ENCODE results near the gene AGBL5. TPM values are rescaled to one million over a fixed set of nuclear protein-coding genes. Genes with fewer than 3 reads are reported as not detected.

AGBL5 gene
- total and polyA plus RNA-seq, 4 donors, result 11.5 to 16.7 (median 14.6) TPM

- Histone ChIP-seq H3K36me3 (ENCODE audit: control insufficient read depth in 1 of 2, insufficient read depth in 2 of 2, low read length in 1 of 2) (peaks cover 0 to 2% of the 10 kb centered on the region in 2 donors), H3K27ac (ENCODE audit: low read depth in 1 of 2, low read length in 2 of 2) (no peak overlapping the region), H3K4me3 (ENCODE audit: low read length in 2 of 2) (no peak overlapping the region), H3K27me3 (ENCODE audit: control insufficient read depth in 1 of 2, insufficient read depth in 2 of 2, low read length in 1 of 2) (no peaks in the 10 kb centered on the region), H3K9me3 (ENCODE audit: control insufficient read depth, low read length) (no peaks in the 10 kb centered on the region), H3K4me1 (ENCODE audit: control insufficient read depth in 1 of 2, insufficient read depth in 2 of 2, low read length in 2 of 2) (no peaks in the 10 kb centered on the region)
- 80 to 85% methylated on average over 38 of the region's 38 CpGs for WGBS, 2 donors
- DNase-seq, result no peak
- ATAC-seq (ENCODE audit: low FRiP score), result no peak
- intact Hi-C loops (cut with DNase I), result loop anchor here (5.0 kb wide), 1 partner anchor 50 kb away; the partner anchor contains the start of gene TMEM214 (in 2 of the 2)
Measured at GRCh38 chr2:27081984-27082772, 30.7 kb downstream of the AGBL5 start.

GRCh38 chr2:27082773-27083409 is 31.4 kb downstream of the AGBL5 start:
- intact Hi-C loops (cut with DNase I), result loop anchor here (5.0 kb wide), 1 partner anchor 51 kb away; the partner anchor contains the start of gene TMEM214 (in 2 of the 2)
- no peak for ATAC-seq (ENCODE audit: low FRiP score)
- Histone ChIP-seq H3K27ac (ENCODE audit: low read depth in 1 of 2, low read length in 2 of 2) (no peak overlapping the region), H3K9me3 (ENCODE audit: control insufficient read depth, low read length) (no peaks in the 10 kb centered on the region), H3K36me3 (ENCODE audit: control insufficient read depth in 1 of 2, insufficient read depth in 2 of 2, low read length in 1 of 2) (peaks cover 0 to 2% of the 10 kb centered on the region in 2 donors), H3K27me3 (ENCODE audit: control insufficient read depth in 1 of 2, insufficient read depth in 2 of 2, low read length in 1 of 2) (no peaks in the 10 kb centered on the region), H3K4me3 (ENCODE audit: low read length in 2 of 2) (no peak overlapping the region), H3K4me1 (ENCODE audit: control insufficient read depth in 1 of 2, insufficient read depth in 2 of 2, low read length in 2 of 2) (no peaks in the 10 kb centered on the region)
- no peak for DNase-seq
- 81 to 83% methylated on average over 26 to 27 of the region's 27 CpGs for WGBS, 2 donors

DNA sequence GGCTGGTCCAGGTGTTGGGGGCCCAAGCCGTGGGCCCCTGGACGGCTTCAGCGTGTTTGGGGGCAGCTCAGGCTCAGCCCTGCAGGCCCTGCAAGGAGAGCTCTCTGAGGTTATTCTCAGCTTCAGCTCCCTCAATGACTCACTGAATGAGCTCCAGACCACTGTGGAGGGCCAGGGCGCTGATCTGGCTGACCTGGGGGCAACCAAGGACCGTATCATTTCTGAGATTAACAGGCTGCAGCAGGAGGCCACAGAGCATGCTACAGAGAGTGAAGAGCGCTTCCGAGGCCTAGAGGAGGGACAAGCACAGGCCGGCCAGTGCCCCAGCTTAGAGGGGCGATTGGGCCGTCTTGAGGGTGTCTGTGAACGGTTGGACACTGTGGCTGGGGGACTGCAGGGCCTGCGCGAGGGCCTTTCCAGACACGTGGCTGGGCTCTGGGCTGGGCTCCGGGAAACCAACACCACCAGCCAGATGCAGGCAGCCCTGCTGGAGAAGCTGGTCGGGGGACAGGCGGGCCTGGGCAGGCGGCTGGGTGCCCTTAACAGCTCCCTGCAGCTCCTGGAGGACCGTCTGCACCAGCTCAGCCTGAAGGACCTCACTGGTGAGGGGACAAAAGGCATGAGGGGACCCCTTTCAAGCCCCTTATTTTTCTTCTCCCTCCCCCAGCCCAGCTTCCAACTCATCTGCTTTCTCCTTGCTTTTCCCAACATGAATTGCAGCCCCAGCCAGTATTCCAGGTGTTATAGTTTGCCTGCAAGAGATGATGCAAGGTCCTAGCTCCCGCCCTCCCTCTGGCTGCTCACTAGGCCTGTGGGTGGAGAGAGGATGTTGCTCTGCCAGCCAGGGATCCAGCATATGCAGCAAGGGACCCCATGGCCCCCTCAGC is 32.2 kb downstream of the AGBL5 start:
- WGBS, 2 donors, result 72 to 79% methylated on average over 19 to 20 of the region's 20 CpGs

DNA sequence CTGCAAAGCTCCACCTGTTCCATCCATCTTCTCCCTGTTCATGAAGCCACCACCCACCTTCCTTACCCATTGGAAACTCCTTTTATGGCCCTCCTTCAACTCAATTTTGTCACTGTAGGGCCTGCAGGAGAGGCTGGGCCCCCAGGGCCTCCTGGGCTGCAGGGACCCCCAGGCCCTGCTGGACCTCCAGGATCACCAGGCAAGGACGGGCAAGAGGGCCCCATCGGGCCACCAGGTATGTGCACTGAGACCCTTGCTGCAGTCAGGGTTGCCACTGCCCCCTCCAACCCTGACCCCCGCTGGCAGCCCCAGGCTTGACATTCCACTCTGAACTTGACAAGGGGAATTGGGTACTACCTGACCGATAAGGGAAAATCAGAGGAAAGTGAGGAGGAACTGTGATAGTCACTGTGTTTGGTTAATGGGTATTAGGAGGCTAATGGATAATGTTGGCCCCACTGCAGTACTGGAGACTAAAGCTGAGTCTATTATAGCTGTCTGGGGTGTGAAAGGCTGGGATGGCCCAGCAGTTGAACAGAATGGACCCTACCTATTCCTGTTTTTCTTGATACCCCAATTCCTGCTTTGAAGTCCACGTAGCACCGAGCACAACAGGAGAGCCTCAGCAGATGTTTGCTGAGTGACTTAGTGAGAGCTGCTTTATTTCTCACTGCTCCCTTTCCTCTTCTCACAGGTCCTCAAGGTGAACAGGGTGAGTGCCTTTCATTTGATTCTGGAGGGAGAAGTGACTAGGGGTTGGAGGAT is 33.0 kb downstream of the AGBL5 start:
- intact Hi-C loops (cut with DNase I), result loop anchor here (5.0 kb wide), 4 partner anchors 32 to 122 kb away; partner anchors contain the start of genes TMEM214 (in 2 of the 2), AGBL5 (in 1 of the 2) and PREB (in 1 of the 2)
- Histone ChIP-seq H3K27me3 (ENCODE audit: control insufficient read depth in 1 of 2, insufficient read depth in 2 of 2, low read length in 1 of 2) (no peaks in the 10 kb centered on the region), H3K4me1 (ENCODE audit: control insufficient read depth in 1 of 2, insufficient read depth in 2 of 2, low read length in 2 of 2) (no peaks in the 10 kb centered on the region), H3K9me3 (ENCODE audit: control insufficient read depth, low read length) (no peaks in the 10 kb centered on the region), H3K27ac (ENCODE audit: low read depth in 1 of 2, low read length in 2 of 2) (no peak overlapping the region), H3K36me3 (ENCODE audit: control insufficient read depth in 1 of 2, insufficient read depth in 2 of 2, low read length in 1 of 2) (peaks cover 0 to 2% of the 10 kb centered on the region in 2 donors), H3K4me3 (ENCODE audit: low read length in 2 of 2) (no peak overlapping the region)
- DNase-seq (no peak), ATAC-seq (ENCODE audit: low FRiP score) (no peak)
- 82 to 85% methylated on average over 6 of the region's 6 CpGs for WGBS, 2 donors

More for the DNA sequence above, 32.2 kb downstream of the AGBL5 start:
- DNase-seq, result no peak
- Histone ChIP-seq H3K4me1 (ENCODE audit: control insufficient read depth in 1 of 2, insufficient read depth in 2 of 2, low read length in 2 of 2) (no peaks in the 10 kb centered on the region), H3K36me3 (ENCODE audit: control insufficient read depth in 1 of 2, insufficient read depth in 2 of 2, low read length in 1 of 2) (peaks cover 0 to 2% of the 10 kb centered on the region in 2 donors), H3K9me3 (ENCODE audit: control insufficient read depth, low read length) (no peaks in the 10 kb centered on the region), H3K27ac (ENCODE audit: low read depth in 1 of 2, low read length in 2 of 2) (no peak overlapping the region), H3K27me3 (ENCODE audit: control insufficient read depth in 1 of 2, insufficient read depth in 2 of 2, low read length in 1 of 2) (no peaks in the 10 kb centered on the region), H3K4me3 (ENCODE audit: low read length in 2 of 2) (no peak overlapping the region)
- intact Hi-C loops (cut with DNase I), result loop anchor here (5.0 kb wide), 1 partner anchor 51 kb away; the partner anchor contains the start of gene TMEM214 (in 2 of the 2)
- no peak for ATAC-seq (ENCODE audit: low FRiP score)

DNA sequence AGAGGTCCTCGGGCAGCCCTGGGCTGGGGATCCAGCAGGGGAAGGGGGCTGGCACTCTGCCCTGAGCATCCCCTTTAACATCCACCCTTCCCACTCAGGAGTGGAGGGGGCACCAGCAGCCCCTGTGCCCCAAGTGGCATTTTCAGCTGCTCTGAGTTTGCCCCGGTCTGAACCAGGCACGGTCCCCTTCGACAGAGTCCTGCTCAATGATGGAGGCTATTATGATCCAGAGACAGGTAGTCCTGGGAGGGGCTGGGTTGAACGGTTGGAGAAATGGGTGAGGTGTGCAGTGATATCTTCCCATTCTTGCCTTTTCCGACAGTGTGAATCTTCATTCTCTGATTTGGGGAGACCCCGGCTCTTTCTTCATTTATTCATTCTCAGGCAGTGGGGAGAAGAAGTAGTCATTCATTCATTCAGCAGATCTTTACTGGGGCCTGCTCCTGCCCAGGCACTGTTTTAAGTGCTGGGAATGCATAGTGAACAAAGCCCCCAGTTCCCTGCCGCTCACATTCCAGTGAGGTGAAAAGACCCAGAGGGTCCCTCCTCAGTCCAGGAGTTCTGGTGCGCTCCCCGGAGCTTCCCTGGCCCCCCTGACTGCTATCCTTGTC is 33.7 kb downstream of the AGBL5 start:
- no peak overlapping the region for H3K27ac ChIP-seq (ENCODE audit: low read depth in 1 of 2, low read length in 2 of 2)
- no peaks in the 10 kb centered on the region for H3K9me3 ChIP-seq (ENCODE audit: control insufficient read depth, low read length)
- intact Hi-C loops (cut with DNase I), result loop anchor here (5.0 kb wide), 3 partner anchors 33 to 123 kb away; partner anchors contain the start of genes AGBL5 (in 1 of the 2) and PREB (in 1 of the 2)
- H3K36me3 ChIP-seq (ENCODE audit: control insufficient read depth in 1 of 2, insufficient read depth in 2 of 2, low read length in 1 of 2), result peaks cover 0 to 2% of the 10 kb centered on the region in 2 donors
- ATAC-seq (ENCODE audit: low FRiP score) (no peak), DNase-seq (no peak)
- WGBS, 2 donors, result 52 to 53% methylated on average over 10 of the region's 10 CpGs
- no peaks in the 10 kb centered on the region for H3K4me1 ChIP-seq (ENCODE audit: control insufficient read depth in 1 of 2, insufficient read depth in 2 of 2, low read length in 2 of 2)
- no peak overlapping the region for H3K4me3 ChIP-seq (ENCODE audit: low read length in 2 of 2)
- no peaks in the 10 kb centered on the region for H3K27me3 ChIP-seq (ENCODE audit: control insufficient read depth in 1 of 2, insufficient read depth in 2 of 2, low read length in 1 of 2)

DNA sequence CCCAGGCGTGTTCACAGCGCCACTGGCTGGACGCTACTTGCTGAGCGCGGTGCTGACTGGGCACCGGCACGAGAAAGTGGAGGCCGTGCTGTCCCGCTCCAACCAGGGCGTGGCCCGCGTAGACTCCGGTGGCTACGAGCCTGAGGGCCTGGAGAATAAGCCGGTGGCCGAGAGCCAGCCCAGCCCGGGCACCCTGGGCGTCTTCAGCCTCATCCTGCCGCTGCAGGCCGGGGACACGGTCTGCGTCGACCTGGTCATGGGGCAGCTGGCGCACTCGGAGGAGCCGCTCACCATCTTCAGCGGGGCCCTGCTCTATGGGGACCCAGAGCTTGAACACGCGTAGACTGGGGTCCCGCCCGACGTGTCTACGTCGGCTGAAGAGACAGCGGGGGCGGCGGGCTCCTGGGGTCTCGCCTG is 34.2 kb downstream of the AGBL5 start:
- intact Hi-C loops (cut with DNase I), result loop anchor here (5.0 kb wide), 3 partner anchors 33 to 123 kb away; partner anchors contain the start of genes AGBL5 (in 1 of the 2) and PREB (in 1 of the 2)
- WGBS, 2 donors, result 2 to 4% methylated on average over 38 of the region's 38 CpGs
- peak; percentile 88 to 92 for DNase-seq
- H3K9me3 ChIP-seq (ENCODE audit: control insufficient read depth, low read length), result no peaks in the 10 kb centered on the region
- H3K36me3 ChIP-seq (ENCODE audit: control insufficient read depth in 1 of 2, insufficient read depth in 2 of 2, low read length in 1 of 2), result peaks cover 0 to 2% of the 10 kb centered on the region in 2 donors
- H3K4me1 ChIP-seq (ENCODE audit: control insufficient read depth in 1 of 2, insufficient read depth in 2 of 2, low read length in 2 of 2), result no peaks in the 10 kb centered on the region
- peak overlapping the region; percentile 21 to 46 for H3K4me3 ChIP-seq (ENCODE audit: low read length in 2 of 2)
- peak overlapping the region in 1 of 2 donors; percentile 70 for H3K27ac ChIP-seq (ENCODE audit: low read depth in 1 of 2, low read length in 2 of 2)
- no peaks in the 10 kb centered on the region for H3K27me3 ChIP-seq (ENCODE audit: control insufficient read depth in 1 of 2, insufficient read depth in 2 of 2, low read length in 1 of 2)
- ATAC-seq (ENCODE audit: low FRiP score), result peak; percentile 79

DNA sequence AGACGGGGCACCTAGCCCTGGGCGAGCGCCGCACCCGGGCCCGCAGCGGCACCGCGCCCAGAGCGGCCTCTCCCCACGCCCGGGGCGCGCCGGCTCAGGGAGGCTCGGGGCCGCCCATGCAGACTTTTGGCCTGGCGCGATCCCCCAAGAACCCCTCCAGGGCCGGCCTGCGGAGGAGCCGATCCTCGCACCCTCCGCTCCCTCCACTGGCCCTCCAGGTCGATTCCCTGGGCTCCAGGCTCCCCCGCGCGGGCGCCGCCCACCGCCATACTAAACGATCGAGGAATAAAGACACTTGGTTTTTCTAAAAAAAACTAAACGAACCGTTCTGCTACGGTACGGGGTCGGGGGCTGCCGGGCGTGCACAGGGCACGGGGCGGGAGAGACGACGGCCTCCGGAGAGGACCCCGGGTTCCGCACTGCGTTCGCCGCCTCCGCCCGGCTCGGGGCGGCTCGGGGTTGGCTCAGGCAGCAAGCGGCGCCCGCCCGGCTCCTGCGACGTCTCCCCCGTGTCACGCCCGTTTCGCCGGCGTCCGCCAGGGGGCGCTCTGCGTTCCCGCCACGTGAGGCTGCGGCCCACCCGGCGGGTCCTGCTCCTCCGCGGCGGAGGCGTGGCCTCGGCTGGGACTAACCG is 34.7 kb downstream of the AGBL5 start:
- peak; percentile 97 to 99 for DNase-seq
- H3K4me1 ChIP-seq (ENCODE audit: control insufficient read depth in 1 of 2, insufficient read depth in 2 of 2, low read length in 2 of 2), result no peaks in the 10 kb centered on the region
- intact Hi-C loops (cut with DNase I), result loop anchor here (5.0 kb wide), 3 partner anchors 34 to 124 kb away; partner anchors contain the start of genes AGBL5 (in 1 of the 2) and PREB (in 1 of the 2)
- H3K4me3 ChIP-seq (ENCODE audit: low read length in 2 of 2), result peak overlapping the region; percentile 21 to 46
- 1 to 2% methylated on average over 66 to 81 of the region's 81 CpGs for WGBS, 2 donors
- H3K27me3 ChIP-seq (ENCODE audit: control insufficient read depth in 1 of 2, insufficient read depth in 2 of 2, low read length in 1 of 2), result no peaks in the 10 kb centered on the region
- ATAC-seq (ENCODE audit: low FRiP score), result peak; percentile 92
- peaks cover 0 to 2% of the 10 kb centered on the region in 2 donors for H3K36me3 ChIP-seq (ENCODE audit: control insufficient read depth in 1 of 2, insufficient read depth in 2 of 2, low read length in 1 of 2)
- no peaks in the 10 kb centered on the region for H3K9me3 ChIP-seq (ENCODE audit: control insufficient read depth, low read length)
- H3K27ac ChIP-seq (ENCODE audit: low read depth in 1 of 2, low read length in 2 of 2), result peak overlapping the region in 1 of 2 donors; percentile 70

Data from aorta (tissue), 5 donors.